Measurements from ENCODE around the gene YWHAG. TPM values are rescaled to one million over a fixed set of nuclear protein-coding genes. Genes with fewer than 3 reads are reported as not detected.
"Not testable (repeated sequence)": the region's sequence is repeated elsewhere in the genome, so short reads cannot be mapped to it uniquely, and the experiment has no call there.

Gene YWHAG
- total and polyA plus RNA-seq, 4 donors, result 11.6 to 46.7 (median 43.5) TPM

DNA sequence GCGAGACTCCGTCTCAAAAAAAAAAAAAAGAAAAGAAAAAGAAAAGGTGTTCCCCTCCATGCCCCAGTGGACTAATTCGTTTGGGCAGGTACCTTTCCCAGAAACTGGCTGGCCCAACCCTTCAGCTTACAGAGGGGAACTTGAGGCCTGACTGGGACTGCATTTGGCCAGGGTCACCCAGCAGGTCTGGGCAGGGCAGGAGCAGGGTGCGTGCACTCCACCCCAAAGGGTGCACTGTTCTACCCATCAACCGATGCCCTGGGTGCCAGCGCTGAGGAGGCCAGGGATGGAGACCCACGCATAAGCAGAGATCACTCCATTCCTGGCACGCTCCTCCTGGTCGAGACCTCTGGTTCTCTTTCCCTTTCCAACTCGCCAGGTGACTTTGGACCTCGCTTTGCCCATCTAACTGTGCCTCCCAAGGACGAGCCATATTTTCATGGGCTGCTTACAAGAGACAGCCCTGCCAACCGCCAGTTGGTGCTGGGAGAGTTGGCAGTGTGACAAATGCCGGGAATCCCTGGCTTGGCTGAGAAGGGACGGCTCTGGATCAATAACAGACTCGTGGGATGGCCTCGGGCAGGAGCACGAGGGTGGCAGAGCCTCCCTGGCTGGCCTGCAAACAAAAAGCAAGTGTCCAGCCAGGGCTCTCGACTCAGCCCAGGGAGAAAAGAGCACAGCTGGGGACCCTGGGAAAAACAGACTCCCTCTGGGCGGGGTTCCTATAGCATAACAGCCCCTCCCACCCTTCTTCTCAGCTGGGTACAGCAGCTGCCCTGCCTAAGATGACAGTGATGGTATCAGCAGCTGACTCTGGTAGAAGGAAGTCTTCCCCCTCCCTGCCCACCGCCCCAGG, 48.5 kb downstream of the YWHAG start:
- no peaks in the 10 kb centered on the region for H3K27me3 ChIP-seq (ENCODE audit: control insufficient read depth in 4 of 4, insufficient read depth in 4 of 4, low read length in 3 of 4)
- TF ChIP-seq RAD21 (IDR thresholded peaks at IDR 0.05) (peak; percentile 44 to 57), TAF1 (conservative IDR thresholded peaks at IDR 0.05) (no peak), RXRA (IDR thresholded peaks at IDR 0.05) (peak; percentile 71 to 85), GABPA (IDR thresholded peaks at IDR 0.05 in 1 of 2, conservative IDR thresholded peaks at IDR 0.05 in 1 of 2) (no peak), HNF4G (IDR thresholded peaks at IDR 0.05) (peak; percentile 49), FOXA2 (IDR thresholded peaks at IDR 0.05) (peak; percentile 55), HNF4A (conservative IDR thresholded peaks at IDR 0.05) (peak; percentile 75 to 77), FOXA1 (IDR thresholded peaks at IDR 0.05) (no peak), YY1 (IDR thresholded peaks at IDR 0.05) (peak; percentile 92), NR2F2 (IDR thresholded peaks at IDR 0.05) (no peak), SP1 (IDR thresholded peaks at IDR 0.05) (peak; percentile 81), EGR1 (IDR thresholded peaks at IDR 0.05; ENCODE audit: low read depth in 2 of 2) (no peak), JUND (IDR thresholded peaks at IDR 0.05) (peak in 1 of 2 donors; percentile 27)
- TF ChIP-seq, protein P1, sequence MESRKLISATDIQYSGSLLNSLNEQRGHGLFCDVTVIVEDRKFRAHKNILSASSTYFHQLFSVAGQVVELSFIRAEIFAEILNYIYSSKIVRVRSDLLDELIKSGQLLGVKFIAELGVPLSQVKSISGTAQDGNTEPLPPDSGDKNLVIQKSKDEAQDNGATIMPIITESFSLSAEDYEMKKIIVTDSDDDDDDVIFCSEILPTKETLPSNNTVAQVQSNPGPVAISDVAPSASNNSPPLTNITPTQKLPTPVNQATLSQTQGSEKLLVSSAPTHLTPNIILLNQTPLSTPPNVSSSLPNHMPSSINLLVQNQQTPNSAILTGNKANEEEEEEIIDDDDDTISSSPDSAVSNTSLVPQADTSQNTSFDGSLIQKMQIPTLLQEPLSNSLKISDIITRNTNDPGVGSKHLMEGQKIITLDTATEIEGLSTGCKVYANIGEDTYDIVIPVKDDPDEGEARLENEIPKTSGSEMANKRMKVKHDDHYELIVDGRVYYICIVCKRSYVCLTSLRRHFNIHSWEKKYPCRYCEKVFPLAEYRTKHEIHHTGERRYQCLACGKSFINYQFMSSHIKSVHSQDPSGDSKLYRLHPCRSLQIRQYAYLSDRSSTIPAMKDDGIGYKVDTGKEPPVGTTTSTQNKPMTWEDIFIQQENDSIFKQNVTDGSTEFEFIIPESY (IDR thresholded peaks at IDR 0.05), result peak; percentile 79
- TF ChIP-seq, protein P2, sequence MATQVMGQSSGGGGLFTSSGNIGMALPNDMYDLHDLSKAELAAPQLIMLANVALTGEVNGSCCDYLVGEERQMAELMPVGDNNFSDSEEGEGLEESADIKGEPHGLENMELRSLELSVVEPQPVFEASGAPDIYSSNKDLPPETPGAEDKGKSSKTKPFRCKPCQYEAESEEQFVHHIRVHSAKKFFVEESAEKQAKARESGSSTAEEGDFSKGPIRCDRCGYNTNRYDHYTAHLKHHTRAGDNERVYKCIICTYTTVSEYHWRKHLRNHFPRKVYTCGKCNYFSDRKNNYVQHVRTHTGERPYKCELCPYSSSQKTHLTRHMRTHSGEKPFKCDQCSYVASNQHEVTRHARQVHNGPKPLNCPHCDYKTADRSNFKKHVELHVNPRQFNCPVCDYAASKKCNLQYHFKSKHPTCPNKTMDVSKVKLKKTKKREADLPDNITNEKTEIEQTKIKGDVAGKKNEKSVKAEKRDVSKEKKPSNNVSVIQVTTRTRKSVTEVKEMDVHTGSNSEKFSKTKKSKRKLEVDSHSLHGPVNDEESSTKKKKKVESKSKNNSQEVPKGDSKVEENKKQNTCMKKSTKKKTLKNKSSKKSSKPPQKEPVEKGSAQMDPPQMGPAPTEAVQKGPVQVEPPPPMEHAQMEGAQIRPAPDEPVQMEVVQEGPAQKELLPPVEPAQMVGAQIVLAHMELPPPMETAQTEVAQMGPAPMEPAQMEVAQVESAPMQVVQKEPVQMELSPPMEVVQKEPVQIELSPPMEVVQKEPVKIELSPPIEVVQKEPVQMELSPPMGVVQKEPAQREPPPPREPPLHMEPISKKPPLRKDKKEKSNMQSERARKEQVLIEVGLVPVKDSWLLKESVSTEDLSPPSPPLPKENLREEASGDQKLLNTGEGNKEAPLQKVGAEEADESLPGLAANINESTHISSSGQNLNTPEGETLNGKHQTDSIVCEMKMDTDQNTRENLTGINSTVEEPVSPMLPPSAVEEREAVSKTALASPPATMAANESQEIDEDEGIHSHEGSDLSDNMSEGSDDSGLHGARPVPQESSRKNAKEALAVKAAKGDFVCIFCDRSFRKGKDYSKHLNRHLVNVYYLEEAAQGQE (IDR thresholded peaks at IDR 0.05), result peak; percentile 64
- TF ChIP-seq, protein P3, sequence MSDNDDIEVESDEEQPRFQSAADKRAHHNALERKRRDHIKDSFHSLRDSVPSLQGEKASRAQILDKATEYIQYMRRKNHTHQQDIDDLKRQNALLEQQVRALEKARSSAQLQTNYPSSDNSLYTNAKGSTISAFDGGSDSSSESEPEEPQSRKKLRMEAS (IDR thresholded peaks at IDR 0.05), result peak; percentile 81
- peaks cover 11 to 37% (median 19%) of the 10 kb centered on the region in 4 donors for H3K4me1 ChIP-seq (ENCODE audit: control insufficient read depth in 4 of 4, insufficient read depth in 4 of 4, low read length in 3 of 4)
- H3K4me3 ChIP-seq (ENCODE audit: low read depth in 1 of 3, low read length in 3 of 3), result no peak overlapping the region
- no peak for DNase-seq (ENCODE audit: low spot score)
- H3K9ac ChIP-seq (ENCODE audit: low read depth in 1 of 2, low read length in 2 of 2), result peak overlapping the region; percentile 55 to 69
- H3K36me3 ChIP-seq (ENCODE audit: control insufficient read depth in 4 of 4, insufficient read depth in 3 of 4, low read depth in 1 of 4, low read length in 3 of 4), result no peaks in the 10 kb centered on the region
- H3K27ac ChIP-seq (ENCODE audit: low read depth in 1 of 2, low read length in 2 of 2), result peak overlapping the region; percentile 83 to 91
- WGBS, result 37% methylated on average over 21 of the region's 21 CpGs
- no peaks in the 10 kb centered on the region for H3K9me3 ChIP-seq (ENCODE audit: control insufficient read depth in 4 of 4, low read length in 3 of 4)

DNA sequence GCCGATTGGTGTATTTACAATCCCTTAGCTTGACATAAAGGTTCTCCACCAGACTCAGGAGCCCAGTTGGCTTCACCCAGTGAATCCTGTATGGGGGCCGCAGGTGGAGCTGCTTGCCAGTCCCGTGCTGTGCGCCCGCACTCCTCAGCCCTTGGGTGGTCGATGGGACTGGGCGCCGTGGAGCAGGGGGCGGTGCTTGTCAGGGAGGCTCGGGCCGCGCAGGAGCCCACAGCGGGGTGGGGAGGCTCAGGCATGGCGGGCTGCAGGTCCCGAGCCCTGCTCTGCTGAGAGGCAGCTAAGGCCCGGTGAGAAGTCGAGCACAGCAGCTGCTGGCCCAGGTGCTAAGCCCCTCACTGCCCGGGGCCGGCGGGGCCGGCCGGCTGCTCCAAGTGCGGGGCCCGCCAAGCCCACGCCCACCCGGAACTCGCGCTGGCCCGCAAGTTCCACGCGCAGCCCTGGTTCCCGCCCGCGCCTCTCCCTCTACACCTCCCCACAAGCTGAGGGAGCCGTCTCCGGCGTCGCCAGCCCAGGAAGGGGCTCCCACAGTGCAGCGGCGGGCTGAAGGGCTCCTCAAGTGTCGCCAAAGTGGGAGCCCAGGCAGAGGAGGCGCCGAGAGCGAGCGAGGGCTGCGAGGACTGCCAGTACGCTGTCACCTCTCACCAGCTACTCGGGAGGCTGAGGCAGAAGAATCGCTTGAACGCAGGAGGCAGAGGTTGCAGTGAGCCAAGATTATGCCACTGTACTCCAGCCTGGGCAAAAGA, 49.3 kb downstream of the YWHAG start:
- H3K4me3 ChIP-seq (ENCODE audit: low read depth in 1 of 3, low read length in 3 of 3); DNase-seq (ENCODE audit: low spot score); H3K36me3 ChIP-seq (ENCODE audit: control insufficient read depth in 4 of 4, insufficient read depth in 3 of 4, low read depth in 1 of 4, low read length in 3 of 4); H3K27me3 ChIP-seq (ENCODE audit: control insufficient read depth in 4 of 4, insufficient read depth in 4 of 4, low read length in 3 of 4); H3K9ac ChIP-seq (ENCODE audit: low read depth in 1 of 2, low read length in 2 of 2); H3K9me3 ChIP-seq (ENCODE audit: control insufficient read depth in 4 of 4, low read length in 3 of 4): not testable (repeated sequence)
- Histone ChIP-seq H3K4me1 (ENCODE audit: control insufficient read depth in 4 of 4, insufficient read depth in 4 of 4, low read length in 3 of 4) (peaks cover 13 to 45% (median 24%) of the 10 kb centered on the region in 4 donors), H3K27ac (ENCODE audit: low read depth in 1 of 2, low read length in 2 of 2) (peak overlapping the region in 1 of 2 donors; percentile 83)
- 97% methylated on average over 50 of the region's 50 CpGs for WGBS

DNA sequence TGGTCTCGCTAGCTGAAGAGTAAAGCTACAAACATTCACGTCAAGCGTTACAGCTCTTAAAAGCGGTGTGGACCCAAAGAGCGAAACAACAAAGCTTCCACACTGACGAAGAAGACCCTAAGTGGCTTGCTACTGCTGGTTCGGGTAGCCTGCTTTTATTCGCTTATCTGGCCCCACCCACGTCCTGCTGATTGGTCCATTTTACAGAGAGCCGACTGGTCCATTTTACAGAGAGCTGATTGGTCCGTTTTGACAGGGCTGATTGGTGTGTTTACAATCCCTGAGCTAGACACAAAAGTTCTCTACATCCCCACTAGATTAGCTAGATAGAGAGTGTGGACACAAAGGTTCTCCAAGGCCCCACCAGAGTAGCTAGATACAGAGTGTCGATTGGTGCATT, 49.9 kb downstream of the YWHAG start:
- not testable (repeated sequence) for H3K9me3 ChIP-seq (ENCODE audit: control insufficient read depth in 4 of 4, low read length in 3 of 4); H3K9ac ChIP-seq (ENCODE audit: low read depth in 1 of 2, low read length in 2 of 2); DNase-seq (ENCODE audit: low spot score); H3K4me3 ChIP-seq (ENCODE audit: low read depth in 1 of 3, low read length in 3 of 3); H3K27ac ChIP-seq (ENCODE audit: low read depth in 1 of 2, low read length in 2 of 2); H3K27me3 ChIP-seq (ENCODE audit: control insufficient read depth in 4 of 4, insufficient read depth in 4 of 4, low read length in 3 of 4); H3K36me3 ChIP-seq (ENCODE audit: control insufficient read depth in 4 of 4, insufficient read depth in 3 of 4, low read depth in 1 of 4, low read length in 3 of 4)
- H3K4me1 ChIP-seq (ENCODE audit: control insufficient read depth in 4 of 4, insufficient read depth in 4 of 4, low read length in 3 of 4), result peaks cover 14 to 49% (median 28%) of the 10 kb centered on the region in 4 donors
- 96% methylated on average over 12 of the region's 12 CpGs for WGBS
